Natural killer cell (primary cell): ENCODE data around the gene NT5DC1. TPM values are rescaled to one million over a fixed set of nuclear protein-coding genes. Genes with fewer than 3 reads are reported as not detected.

Experiments
- ATAC-seq, 3 donors: fragments of 150-1000 bp in 2 of 3; fragments of 200-7000 bp in 1 of 3; cut with Tn5 transposase; 1 replicate in 1 of 3; 2 replicates in 2 of 3; pipeline ENCODE4 v1.10.0; 2021; ENCODE audit warnings: mild to moderate bottlenecking in 2 of 3, moderate library complexity in 2 of 3
- DNase-seq, 2 donors: peaks; one replicate each; pipeline versions ENCODE4 v3.0.0 to v3.0.0-alpha.2; 2013 to 2021; ENCODE audit warnings: mixed read lengths in 1 of 2
- H3K27ac ChIP-seq: one replicate; pipeline ENCODE4 v1.5.1; 2013; ENCODE audit warnings: mild to moderate bottlenecking, low read length
- H3K27me3 ChIP-seq: one replicate; pipeline ENCODE4 v1.6.1; 2013; ENCODE audit warnings: low read length; ENCODE audit not compliant: control insufficient read depth, insufficient read depth
- H3K36me3 ChIP-seq: one replicate; pipeline ENCODE4 v1.6.1; 2013; ENCODE audit warnings: low read length; ENCODE audit not compliant: control insufficient read depth, insufficient read depth
- H3K4me1 ChIP-seq: one replicate; pipeline ENCODE4 v1.6.1; 2013; ENCODE audit warnings: low read length; ENCODE audit not compliant: control insufficient read depth, insufficient read depth
- H3K4me3 ChIP-seq: one replicate; pipeline ENCODE4 v1.5.1; 2013; ENCODE audit warnings: low read length
- H3K9me3 ChIP-seq: one replicate; pipeline ENCODE4 v1.6.1; 2013; ENCODE audit warnings: low read length; ENCODE audit not compliant: control insufficient read depth, insufficient read depth
- H3K27ac Mint-ChIP-seq, 2 donors: one replicate each; pipeline ENCODE4 v1.8.0; 2022; ENCODE audit warnings: mild to moderate bottlenecking in 2 of 2, mixed read lengths in 2 of 2, moderate library complexity in 1 of 2
- H3K27me3 Mint-ChIP-seq, 2 donors: one replicate each; pipeline ENCODE4 v1.8.0; 2022; ENCODE audit warnings: low read depth in 2 of 2, mixed read lengths in 2 of 2
- H3K36me3 Mint-ChIP-seq: one replicate; pipeline ENCODE4 v1.8.0; 2022; ENCODE audit warnings: mixed read lengths
- H3K4me1 Mint-ChIP-seq, 2 donors: one replicate each; pipeline ENCODE4 v1.8.0; 2022; ENCODE audit warnings: mixed read lengths in 2 of 2
- H3K4me3 Mint-ChIP-seq: one replicate; pipeline ENCODE4 v1.8.0; 2022; ENCODE audit warnings: mild to moderate bottlenecking, moderate library complexity, mixed read lengths
- H3K9me3 Mint-ChIP-seq, 2 donors: one replicate each; pipeline ENCODE4 v1.8.0; 2022; ENCODE audit warnings: mixed read lengths in 2 of 2
- CTCF ChIP-seq: fragments of 200-600 bp; IDR thresholded peaks from one replicate; pipeline ENCODE4 v1.8.0; 2022; ENCODE audit warnings: antibody characterized with exemption
- WGBS: methylation state at CpG from one replicate; pipeline ENCODE4 v1.1.7; 2013; ENCODE audit warnings: missing lambda C conversion rate; ENCODE audit not compliant: insufficient coverage; 5-methylcytosine and 5-hydroxymethylcytosine counted together
- intact Hi-C: fragments of 100-400 bp; cut with micrococcal nuclease; formaldehyde crosslinking; loops from one replicate; pipeline ENCODE4 v1.14.2; 2022
- total RNA-seq, 4 donors: library from RNA; stranded (reverse); fragments of 120-200 nt in 1 of 4; gene quantifications; one replicate each; pipeline versions ENCODE4 v1.2.3 to v1.2.4, GENCODE V29; 2013 to 2022

The NT5DC1 gene
- total RNA-seq, 3 donors from 2014 or later (not counting 1 experiment from before 2014, with no cell fraction given): 19.1 to 29.4 (median 20.5) TPM

DNA sequence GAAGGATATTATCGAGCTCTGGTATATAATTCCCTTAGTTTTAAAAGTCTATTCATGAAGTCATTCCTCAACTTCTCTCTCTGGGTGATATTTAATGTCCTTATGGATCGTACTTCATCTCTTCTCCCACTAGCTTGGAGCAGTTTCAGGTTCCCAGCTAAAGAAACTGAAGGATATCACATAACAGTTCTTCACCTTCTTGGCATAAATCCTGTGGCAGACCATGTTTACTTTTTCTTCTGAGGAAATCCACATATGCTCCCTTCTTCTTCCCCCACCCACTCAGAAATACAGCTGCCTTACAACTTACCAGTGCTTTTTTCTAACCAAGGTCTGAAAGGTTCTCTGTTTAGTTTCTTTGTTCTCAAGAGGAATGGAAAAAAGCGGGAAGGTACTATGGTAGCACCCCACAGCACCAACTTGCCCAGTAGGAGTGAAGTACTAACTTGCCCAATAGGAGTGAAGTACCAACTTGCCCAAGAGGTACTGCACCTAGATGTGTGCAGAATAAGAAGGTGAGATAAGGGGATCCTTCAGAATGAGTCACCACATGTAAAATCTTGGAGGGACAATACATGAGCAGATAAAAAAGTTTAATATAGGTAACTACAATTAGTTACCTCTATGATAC lies 100.1 kb downstream of the NT5DC1 start:
- Histone ChIP-seq H3K9me3 (no peaks in the 10 kb centered on the region), H3K27me3 (no peaks in the 10 kb centered on the region), H3K27ac (no peak overlapping the region), H3K4me3 (no peak overlapping the region), H3K4me1 (no peaks in the 10 kb centered on the region), H3K36me3 (no peaks in the 10 kb centered on the region)
- H3K36me3 Mint-ChIP-seq: no peaks in the 10 kb centered on the region
- no peak overlapping the region for H3K27ac Mint-ChIP-seq
- H3K4me3 Mint-ChIP-seq: no peak overlapping the region
- peaks cover 0 to 12% of the 10 kb centered on the region in 2 donors for H3K4me1 Mint-ChIP-seq
- no peaks in the 10 kb centered on the region for H3K27me3 Mint-ChIP-seq
- intact Hi-C loops: no loop called here
- DNase-seq (no peak), ATAC-seq (no peak)
- no peaks in the 10 kb centered on the region for H3K9me3 Mint-ChIP-seq
- TF ChIP-seq CTCF: no peak
- 100% methylated on average over 2 of the region's 3 CpGs for WGBS

GRCh38 chr6:116201538-116201937 lies 100.9 kb downstream of the NT5DC1 start:
- DNase-seq (no peak), ATAC-seq (no peak)
- TF ChIP-seq CTCF: no peak
- Mint-ChIP-seq H3K27me3 (no peaks in the 10 kb centered on the region), H3K27ac (no peak overlapping the region), H3K4me3 (no peak overlapping the region), H3K4me1 (peaks cover 0 to 12% of the 10 kb centered on the region in 2 donors), H3K9me3 (no peaks in the 10 kb centered on the region), H3K36me3 (no peaks in the 10 kb centered on the region)
- no peaks in the 10 kb centered on the region for H3K27me3 ChIP-seq
- no peak overlapping the region for H3K4me3 ChIP-seq
- no peaks in the 10 kb centered on the region for H3K9me3 ChIP-seq
- no peaks in the 10 kb centered on the region for H3K36me3 ChIP-seq
- intact Hi-C loops: no loop called here
- H3K27ac ChIP-seq: no peak overlapping the region
- H3K4me1 ChIP-seq: no peaks in the 10 kb centered on the region
- WGBS: 92% methylated on average over 2 of the region's 2 CpGs

- no peaks in the 10 kb centered on the region for H3K27me3 ChIP-seq
- Mint-ChIP-seq H3K9me3 (no peaks in the 10 kb centered on the region), H3K36me3 (no peaks in the 10 kb centered on the region), H3K27ac (no peak overlapping the region), H3K4me1 (peaks cover 0 to 5% of the 10 kb centered on the region in 2 donors), H3K27me3 (no peaks in the 10 kb centered on the region), H3K4me3 (no peak overlapping the region)
- H3K36me3 ChIP-seq: no peaks in the 10 kb centered on the region
- DNase-seq: no peak
- WGBS: no CpG with 5 or more reads among the region's 2 CpGs
- no peak overlapping the region for H3K4me3 ChIP-seq
- intact Hi-C loops: no loop called here
- no peak for ATAC-seq
- TF ChIP-seq CTCF: no peak
- H3K4me1 ChIP-seq: no peaks in the 10 kb centered on the region
- H3K27ac ChIP-seq: no peak overlapping the region
- H3K9me3 ChIP-seq: no peaks in the 10 kb centered on the region
Measured at GRCh38 chr6:116205281-116205680, 104.6 kb downstream of the NT5DC1 start.
